BE2C (cell line): Measurements from ENCODE around the gene LRRC4C.

ENCODE experiments used
- DNase-seq: peaks from one replicate; pipeline ENCODE4 v3.0.0-alpha.2; 2020
- H3K27me3 ChIP-seq: fragments of 250-450 bp; sonication (Bioruptor Pico); 2 replicates; pipeline ENCODE4 v1.5.1; 2020; ENCODE audit warnings: mild to moderate bottlenecking
- H3K36me3 ChIP-seq: fragments of 250-450 bp; sonication (Bioruptor Pico); 2 replicates; pipeline ENCODE4 v1.5.1; 2020; ENCODE audit warnings: mild to moderate bottlenecking
- H3K4me1 ChIP-seq: fragments of 250-450 bp; sonication (Bioruptor Pico); 2 replicates; pipeline ENCODE4 v1.5.1; 2020
- H3K4me3 ChIP-seq: 2 replicates; pipeline ENCODE4 v1.5.1; 2011; ENCODE audit warnings: low read depth, low read length
- H3K9me3 ChIP-seq: fragments of 250-450 bp; sonication (Bioruptor Pico); 2 replicates; pipeline ENCODE4 v1.5.1; 2020
- TF ChIP-seq, protein P1 (sequence below): IDR thresholded peaks from 2 replicates; pipeline ENCODE4 v1.5.1; 2012; ENCODE audit warnings: mild to moderate bottlenecking, low read depth, low read length

The LRRC4C gene

DNA sequence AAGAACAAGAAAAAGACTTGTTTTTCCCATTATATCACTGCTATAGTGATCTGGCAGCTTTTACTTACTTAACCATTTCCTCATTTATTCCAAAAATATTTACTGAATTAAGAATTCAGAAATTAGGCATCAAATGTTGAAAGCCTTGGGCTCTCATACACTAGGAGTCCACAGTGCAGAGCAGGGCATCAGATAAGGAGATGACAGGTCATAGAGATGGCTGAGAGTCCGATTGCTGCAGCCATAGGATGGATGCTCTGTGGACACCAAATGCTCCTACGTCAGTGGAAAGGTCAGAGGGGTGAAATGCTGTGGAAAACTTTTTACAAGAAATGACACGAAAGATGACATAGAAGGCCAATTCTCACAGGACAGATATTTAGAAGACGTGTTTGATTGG lies 771.1 kb downstream of the LRRC4C start:
- Histone ChIP-seq H3K36me3 (no peaks in the 10 kb centered on the region), H3K9me3 (no peaks in the 10 kb centered on the region), H3K4me3 (no peak overlapping the region), H3K4me1 (no peaks in the 10 kb centered on the region), H3K27me3 (no peaks in the 10 kb centered on the region)
- TF ChIP-seq, protein P1, sequence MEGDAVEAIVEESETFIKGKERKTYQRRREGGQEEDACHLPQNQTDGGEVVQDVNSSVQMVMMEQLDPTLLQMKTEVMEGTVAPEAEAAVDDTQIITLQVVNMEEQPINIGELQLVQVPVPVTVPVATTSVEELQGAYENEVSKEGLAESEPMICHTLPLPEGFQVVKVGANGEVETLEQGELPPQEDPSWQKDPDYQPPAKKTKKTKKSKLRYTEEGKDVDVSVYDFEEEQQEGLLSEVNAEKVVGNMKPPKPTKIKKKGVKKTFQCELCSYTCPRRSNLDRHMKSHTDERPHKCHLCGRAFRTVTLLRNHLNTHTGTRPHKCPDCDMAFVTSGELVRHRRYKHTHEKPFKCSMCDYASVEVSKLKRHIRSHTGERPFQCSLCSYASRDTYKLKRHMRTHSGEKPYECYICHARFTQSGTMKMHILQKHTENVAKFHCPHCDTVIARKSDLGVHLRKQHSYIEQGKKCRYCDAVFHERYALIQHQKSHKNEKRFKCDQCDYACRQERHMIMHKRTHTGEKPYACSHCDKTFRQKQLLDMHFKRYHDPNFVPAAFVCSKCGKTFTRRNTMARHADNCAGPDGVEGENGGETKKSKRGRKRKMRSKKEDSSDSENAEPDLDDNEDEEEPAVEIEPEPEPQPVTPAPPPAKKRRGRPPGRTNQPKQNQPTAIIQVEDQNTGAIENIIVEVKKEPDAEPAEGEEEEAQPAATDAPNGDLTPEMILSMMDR = no peak
- no peak for DNase-seq

DNA sequence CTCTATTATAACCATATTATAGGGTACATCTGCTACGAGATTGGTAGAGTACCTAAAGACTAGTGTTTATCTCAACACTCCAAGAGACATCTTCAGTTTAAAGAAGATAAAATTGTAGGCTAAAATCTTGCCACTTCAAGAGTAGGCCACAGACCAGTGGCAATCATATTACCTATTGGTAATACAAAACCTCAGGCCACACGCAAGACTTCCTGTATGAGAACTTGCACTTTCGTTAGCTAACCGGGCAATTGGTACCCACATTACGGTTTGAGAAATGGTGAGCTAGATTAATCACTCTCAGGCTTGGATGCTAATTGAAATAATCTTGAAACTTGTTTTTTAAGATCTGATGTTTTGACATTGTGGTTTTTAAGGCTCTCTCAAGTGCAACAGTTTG lies 772.7 kb downstream of the LRRC4C start:
- H3K9me3 ChIP-seq = no peaks in the 10 kb centered on the region
- no peaks in the 10 kb centered on the region for H3K27me3 ChIP-seq
- no peak overlapping the region for H3K4me3 ChIP-seq
- H3K4me1 ChIP-seq = no peaks in the 10 kb centered on the region
- no peak for DNase-seq
- TF ChIP-seq, protein P1 = no peak
- no peaks in the 10 kb centered on the region for H3K36me3 ChIP-seq

DNA sequence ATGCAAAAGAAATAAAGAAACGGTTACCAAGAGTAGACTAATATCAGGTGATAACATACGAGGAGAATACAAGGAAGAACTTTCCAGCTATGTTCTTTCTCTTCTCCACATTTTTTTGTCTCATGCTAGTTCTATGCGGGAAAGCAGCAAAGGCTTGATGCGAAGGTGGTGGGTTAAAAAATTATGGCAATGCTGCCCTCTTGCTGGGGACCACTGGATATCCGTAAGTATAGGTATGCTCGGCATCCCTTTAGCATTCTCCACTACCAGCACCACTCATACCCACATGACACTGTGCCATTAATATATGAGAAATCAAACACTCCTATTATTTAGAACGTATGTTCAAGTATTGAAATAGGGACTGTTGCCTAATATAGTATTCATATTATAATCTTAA lies 776.4 kb downstream of the LRRC4C start:
- H3K36me3 ChIP-seq = no peaks in the 10 kb centered on the region
- TF ChIP-seq, protein P1 = no peak
- no peaks in the 10 kb centered on the region for H3K4me1 ChIP-seq
- no peak overlapping the region for H3K4me3 ChIP-seq
- DNase-seq = no peak
- H3K27me3 ChIP-seq = no peaks in the 10 kb centered on the region
- no peaks in the 10 kb centered on the region for H3K9me3 ChIP-seq

GRCh38 chr11:40679276-40679675 lies 780.2 kb downstream of the LRRC4C start:
- TF ChIP-seq, protein P1 = no peak
- Histone ChIP-seq H3K4me1 (no peaks in the 10 kb centered on the region), H3K27me3 (no peaks in the 10 kb centered on the region), H3K4me3 (no peak overlapping the region), H3K9me3 (no peaks in the 10 kb centered on the region), H3K36me3 (no peaks in the 10 kb centered on the region)
- DNase-seq = no peak

DNA sequence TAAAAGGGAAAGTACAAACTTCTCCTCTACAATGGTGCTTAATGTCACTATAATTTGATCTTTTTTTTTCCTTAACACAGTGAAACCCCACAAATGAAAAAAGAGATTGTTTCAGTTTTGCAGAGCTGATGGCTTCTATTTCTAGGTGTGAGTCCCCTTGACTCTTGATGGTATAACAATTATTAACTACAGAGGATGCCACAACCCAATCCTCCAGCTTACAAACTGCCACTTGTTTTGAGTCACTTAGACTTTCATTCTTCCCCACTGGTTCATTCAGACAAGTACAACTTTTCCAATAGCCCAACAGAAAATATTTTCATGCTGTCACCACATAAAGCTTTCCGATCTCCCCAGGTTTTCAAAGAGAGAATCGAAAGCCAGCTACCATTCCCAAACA lies 812.2 kb downstream of the LRRC4C start:
- TF ChIP-seq, protein P1 = no peak
- DNase-seq = no peak
- Histone ChIP-seq H3K36me3 (no peaks in the 10 kb centered on the region), H3K9me3 (no peaks in the 10 kb centered on the region), H3K27me3 (no peaks in the 10 kb centered on the region), H3K4me3 (no peak overlapping the region), H3K4me1 (no peaks in the 10 kb centered on the region)

- no peak for DNase-seq
- TF ChIP-seq, protein P1 = no peak
- H3K27me3 ChIP-seq = no peaks in the 10 kb centered on the region
- no peak overlapping the region for H3K4me3 ChIP-seq
- no peaks in the 10 kb centered on the region for H3K36me3 ChIP-seq
- no peaks in the 10 kb centered on the region for H3K9me3 ChIP-seq
- no peaks in the 10 kb centered on the region for H3K4me1 ChIP-seq
These were observed 817.2 kb downstream of the LRRC4C start for GRCh38 chr11:40642284-40642683.
